ENCODE results near the gene IPCEF1. TPM values are rescaled to one million over a fixed set of nuclear protein-coding genes. Genes with fewer than 3 reads are reported as not detected.

Gene IPCEF1
- total and polyA plus RNA-seq, 2 experiments from 2014 or later = not detected

GRCh38 chr6:154197196-154197860, 159.3 kb downstream of the IPCEF1 start:
- H3K9ac ChIP-seq = no peak overlapping the region
- H3K4me2 ChIP-seq (ENCODE audit: unreplicated experiment) = no peak overlapping the region
- no peak overlapping the region for H3K4me3 ChIP-seq
- H3K9me3 ChIP-seq (ENCODE audit: low read depth) = no peaks in the 10 kb centered on the region
- in situ Hi-C loops (cut with MboI) = no loop called here
- H3K36me3 ChIP-seq (ENCODE audit: low read depth) = no peaks in the 10 kb centered on the region
- TF ChIP-seq EZH2 (IDR thresholded peaks at IDR 0.05; ENCODE audit: insufficient read depth, poor library complexity, severe bottlenecking) (no peak), EZH2phosphoT487 (IDR thresholded peaks at IDR 0.05; ENCODE audit: insufficient read depth, low read depth) (no peak)
- H3K4me1 ChIP-seq (ENCODE audit: insufficient read depth) = no peaks in the 10 kb centered on the region
- H4K20me1 ChIP-seq (ENCODE audit: insufficient read depth) = no peaks in the 10 kb centered on the region
- H3K79me2 ChIP-seq (ENCODE audit: insufficient read depth) = no peaks in the 10 kb centered on the region
- no peaks in the 10 kb centered on the region for H3K9me2 ChIP-seq (ENCODE audit: insufficient read depth)
- no peak overlapping the region for H2AFZ ChIP-seq
- no peaks in the 10 kb centered on the region; the same call in 1 of the 2 replicates for H3K27me3 ChIP-seq (replicated peaks; ENCODE audit: insufficient read depth)
- DNase-seq = peak; percentile 65
- H3F3A ChIP-seq (ENCODE audit: insufficient read depth) = 0 out of 2 replicates have a peak, but pooled peaks cover 4% of the 10 kb centered on the region
- H3K27ac ChIP-seq = no peak overlapping the region

GRCh38 chr6:154196333-154196885, 160.2 kb downstream of the IPCEF1 start:
- WGBS, 2 experiments (ENCODE audit: low coverage in 1 of 2, low lambda C conversion rate in 2 of 2, missing lambda C conversion rate in 2 of 2) = 14 to 17% methylated on average over 1 of the region's 1 CpG
- H3K36me3 ChIP-seq (ENCODE audit: low read depth) = no peaks in the 10 kb centered on the region
- in situ Hi-C loops (cut with MboI) = no loop called here
- H3K27me3 ChIP-seq (replicated peaks; ENCODE audit: insufficient read depth) = no peaks in the 10 kb centered on the region; the same call in 1 of the 2 replicates
- H3K27ac ChIP-seq = no peak overlapping the region
- no peaks in the 10 kb centered on the region for H3K79me2 ChIP-seq (ENCODE audit: insufficient read depth)
- TF ChIP-seq EZH2 (IDR thresholded peaks at IDR 0.05; ENCODE audit: insufficient read depth, poor library complexity, severe bottlenecking) (no peak), EZH2phosphoT487 (IDR thresholded peaks at IDR 0.05; ENCODE audit: insufficient read depth, low read depth) (no peak)
- H3K4me3 ChIP-seq = no peak overlapping the region
- DNase-seq = no peak
- H3K9ac ChIP-seq = no peak overlapping the region
- H3K4me1 ChIP-seq (ENCODE audit: insufficient read depth) = no peaks in the 10 kb centered on the region
- no peak overlapping the region for H3K4me2 ChIP-seq (ENCODE audit: unreplicated experiment)
- H3K9me3 ChIP-seq (ENCODE audit: low read depth) = no peaks in the 10 kb centered on the region
- no peaks in the 10 kb centered on the region for H3K9me2 ChIP-seq (ENCODE audit: insufficient read depth)
- H4K20me1 ChIP-seq (ENCODE audit: insufficient read depth) = no peaks in the 10 kb centered on the region
- H2AFZ ChIP-seq = no peak overlapping the region
- 0 out of 2 replicates have a peak, but pooled peaks cover 4% of the 10 kb centered on the region for H3F3A ChIP-seq (ENCODE audit: insufficient read depth)

GRCh38 chr6:154187714-154188113, 168.9 kb downstream of the IPCEF1 start:
- in situ Hi-C loops (cut with MboI) = no loop called here
- no peak for DNase-seq
- H3K27me3 ChIP-seq (replicated peaks; ENCODE audit: insufficient read depth) = no peaks in the 10 kb centered on the region
- H3K9ac ChIP-seq = no peak overlapping the region
- H3K9me3 ChIP-seq (ENCODE audit: low read depth) = no peaks in the 10 kb centered on the region
- no peak for TF ChIP-seq EZH2 (IDR thresholded peaks at IDR 0.05; ENCODE audit: insufficient read depth, poor library complexity, severe bottlenecking)
- no peak for TF ChIP-seq EZH2phosphoT487 (IDR thresholded peaks at IDR 0.05; ENCODE audit: insufficient read depth, low read depth)
- H3K27ac ChIP-seq = no peak overlapping the region
- no peaks in the 10 kb centered on the region for H3K36me3 ChIP-seq (ENCODE audit: low read depth)
- H3K4me3 ChIP-seq = no peak overlapping the region
- no peak overlapping the region for H2AFZ ChIP-seq
- no peaks in the 10 kb centered on the region for H4K20me1 ChIP-seq (ENCODE audit: insufficient read depth)
- no peaks in the 10 kb centered on the region for H3K79me2 ChIP-seq (ENCODE audit: insufficient read depth)
- no peak overlapping the region for H3K4me2 ChIP-seq (ENCODE audit: unreplicated experiment)
- H3K9me2 ChIP-seq (ENCODE audit: insufficient read depth) = no peaks in the 10 kb centered on the region
- no peaks in the 10 kb centered on the region for H3F3A ChIP-seq (ENCODE audit: insufficient read depth)
- no peaks in the 10 kb centered on the region for H3K4me1 ChIP-seq (ENCODE audit: insufficient read depth)

GRCh38 chr6:154187203-154187602, 169.4 kb downstream of the IPCEF1 start:
- Histone ChIP-seq H3K36me3 (ENCODE audit: low read depth) (no peaks in the 10 kb centered on the region), H3K27ac (no peak overlapping the region), H4K20me1 (ENCODE audit: insufficient read depth) (no peaks in the 10 kb centered on the region), H2AFZ (no peak overlapping the region), H3K27me3 (replicated peaks; ENCODE audit: insufficient read depth) (no peaks in the 10 kb centered on the region), H3K9me2 (ENCODE audit: insufficient read depth) (no peaks in the 10 kb centered on the region), H3K4me2 (ENCODE audit: unreplicated experiment) (no peak overlapping the region), H3K79me2 (ENCODE audit: insufficient read depth) (no peaks in the 10 kb centered on the region), H3K4me3 (no peak overlapping the region), H3K9ac (no peak overlapping the region), H3F3A (ENCODE audit: insufficient read depth) (no peaks in the 10 kb centered on the region), H3K4me1 (ENCODE audit: insufficient read depth) (no peaks in the 10 kb centered on the region), H3K9me3 (ENCODE audit: low read depth) (no peaks in the 10 kb centered on the region)
- no peak for DNase-seq
- TF ChIP-seq EZH2phosphoT487 (IDR thresholded peaks at IDR 0.05; ENCODE audit: insufficient read depth, low read depth) (no peak), EZH2 (IDR thresholded peaks at IDR 0.05; ENCODE audit: insufficient read depth, poor library complexity, severe bottlenecking) (no peak)
- WGBS, 2 experiments (ENCODE audit: low coverage in 1 of 2, low lambda C conversion rate in 2 of 2, missing lambda C conversion rate in 2 of 2) = 36 to 45% methylated on average over 3 of the region's 3 CpGs
- in situ Hi-C loops (cut with MboI) = no loop called here

Data from GM23248 (cell line).